HEK293T (cell line): ENCODE data around the gene POLR2I.

ENCODE experiments used
- FOXK2 ChIP-seq: fragments of 450-650 bp; IDR thresholded peaks from 2 replicates; pipeline ENCODE4 v1.6.1; 2016; ENCODE audit warnings: mild to moderate bottlenecking
- NFRKB ChIP-seq: fragments of 450-650 bp; IDR thresholded peaks from 2 replicates; pipeline ENCODE4 v1.6.1; 2016; ENCODE audit warnings: mild to moderate bottlenecking, moderate library complexity
- SP1 ChIP-seq: fragments of 450-650 bp; IDR thresholded peaks from 2 replicates; pipeline ENCODE4 v1.6.1; 2017
- SUZ12 ChIP-seq: fragments of 450-650 bp; IDR thresholded peaks from 2 replicates; pipeline ENCODE4 v1.6.1; 2016; ENCODE audit warnings: mild to moderate bottlenecking
- TF ChIP-seq, protein P1 (sequence below): fragments of 450-650 bp; IDR thresholded peaks from 2 replicates; pipeline ENCODE4 v1.6.1; 2016

DNA sequence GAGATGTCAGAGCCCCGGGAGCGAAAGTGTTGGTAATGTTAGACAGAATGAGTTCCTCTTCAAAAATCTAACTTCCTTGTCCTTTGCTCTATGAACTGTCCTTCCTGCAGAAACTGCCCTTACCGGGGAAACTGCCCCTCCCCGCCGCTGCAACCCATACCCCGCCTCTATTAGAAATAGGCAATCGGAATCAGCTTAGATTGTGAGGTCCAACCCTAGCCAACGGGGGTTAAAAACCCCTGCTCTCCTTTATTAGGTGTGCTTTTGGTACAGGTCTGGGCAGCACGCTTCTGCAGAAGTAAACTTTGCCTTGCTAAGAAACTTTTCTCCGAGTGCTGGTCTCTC, 13.7 kb upstream of the POLR2I start:
- TF ChIP-seq SUZ12 = no peak
- TF ChIP-seq FOXK2 = no peak
- no peak for TF ChIP-seq SP1
- TF ChIP-seq, protein P1, sequence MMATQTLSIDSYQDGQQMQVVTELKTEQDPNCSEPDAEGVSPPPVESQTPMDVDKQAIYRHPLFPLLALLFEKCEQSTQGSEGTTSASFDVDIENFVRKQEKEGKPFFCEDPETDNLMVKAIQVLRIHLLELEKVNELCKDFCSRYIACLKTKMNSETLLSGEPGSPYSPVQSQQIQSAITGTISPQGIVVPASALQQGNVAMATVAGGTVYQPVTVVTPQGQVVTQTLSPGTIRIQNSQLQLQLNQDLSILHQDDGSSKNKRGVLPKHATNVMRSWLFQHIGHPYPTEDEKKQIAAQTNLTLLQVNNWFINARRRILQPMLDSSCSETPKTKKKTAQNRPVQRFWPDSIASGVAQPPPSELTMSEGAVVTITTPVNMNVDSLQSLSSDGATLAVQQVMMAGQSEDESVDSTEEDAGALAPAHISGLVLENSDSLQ = no peak
- TF ChIP-seq NFRKB = no peak
